ENCODE measurements around the gene RELL2.

RELL2 gene

DNA sequence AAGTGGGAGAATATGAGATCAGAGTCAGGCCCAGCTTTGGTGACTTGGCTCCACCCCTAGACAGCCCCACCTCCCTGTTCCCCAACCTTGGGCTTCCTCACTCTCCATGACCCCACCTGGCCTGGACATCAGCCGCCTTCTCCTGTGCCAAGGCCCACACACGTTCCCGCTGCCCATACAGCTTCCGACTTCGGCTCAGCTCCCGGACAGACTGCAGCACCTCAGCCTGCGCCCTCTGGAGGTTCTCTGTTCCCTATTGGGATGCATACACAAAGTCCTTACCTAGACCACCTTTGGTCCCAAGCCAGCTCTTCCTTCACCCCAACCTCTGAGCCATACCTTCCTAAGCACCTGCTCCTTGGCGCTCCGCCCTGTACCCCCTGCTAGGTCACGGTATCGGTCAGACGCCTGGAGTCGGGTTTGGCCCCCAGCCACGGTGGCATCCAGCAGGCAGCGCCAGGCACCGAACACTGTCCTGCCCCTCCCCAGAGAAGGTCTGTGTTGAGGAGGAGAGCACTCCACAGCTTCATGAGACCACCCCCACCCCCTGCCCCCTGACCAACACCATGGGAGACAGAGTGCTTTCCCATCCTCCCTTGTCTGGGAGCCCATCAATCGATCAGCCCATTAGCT, 12.4 kb downstream of the RELL2 start:
- H3K9me3 ChIP-seq (ENCODE audit: control insufficient read depth, insufficient read depth, low read length) = no peaks in the 10 kb centered on the region
- H3K36me3 ChIP-seq (ENCODE audit: insufficient read depth, low read length) = peaks cover 1% of the 10 kb centered on the region; the same call in 1 of the 2 replicates
- peaks cover 5% of the 10 kb centered on the region; the same call in 1 of the 2 replicates for H3K4me1 ChIP-seq (ENCODE audit: insufficient read depth, low read length)
- H3K9ac ChIP-seq (ENCODE audit: low read depth, low read length) = no peak overlapping the region

DNA sequence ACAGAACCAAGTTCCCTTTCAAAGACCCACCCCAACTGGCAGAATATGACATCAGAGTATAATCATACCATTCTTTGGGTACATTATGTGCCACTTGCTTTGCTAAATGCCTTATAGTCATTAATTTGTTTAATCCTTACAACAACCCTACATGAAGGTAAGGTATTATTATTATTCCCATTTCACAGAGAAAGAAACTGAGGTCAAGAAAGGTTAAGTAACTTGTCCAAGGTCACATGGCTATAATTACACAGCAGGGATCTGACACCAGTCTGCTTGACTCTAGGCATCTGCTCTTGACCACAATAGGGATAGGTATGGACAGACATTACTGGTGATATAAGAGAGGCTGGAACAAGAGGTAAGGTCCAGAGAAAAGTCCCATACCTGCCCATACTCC, 13.2 kb downstream of the RELL2 start:
- H3K9me3 ChIP-seq (ENCODE audit: control insufficient read depth, insufficient read depth, low read length) = no peaks in the 10 kb centered on the region
- peaks cover 3% of the 10 kb centered on the region; the same call in 1 of the 2 replicates for H3K36me3 ChIP-seq (ENCODE audit: insufficient read depth, low read length)
- no peak overlapping the region for H3K9ac ChIP-seq (ENCODE audit: low read depth, low read length)
- H3K4me1 ChIP-seq (ENCODE audit: insufficient read depth, low read length) = peaks cover 5% of the 10 kb centered on the region; the same call in 1 of the 2 replicates

GRCh38 chr5:141650851-141651727, 14.3 kb downstream of the RELL2 start, which contains the start of gene FCHSD1:
Gene FCHSD1 (minus strand): TSS chr5:141651418. CDS start chr5:141651368, 50 bp downstream.
- Histone ChIP-seq H3K9me3 (ENCODE audit: control insufficient read depth, insufficient read depth, low read length) (no peaks in the 10 kb centered on the region), H3K9ac (ENCODE audit: low read depth, low read length) (peak within 1 kb of the TSS; percentile 89; the same call in 1 of the 2 replicates), H3K36me3 (ENCODE audit: insufficient read depth, low read length) (peaks cover 7% of the 10 kb centered on the region; the same call in 1 of the 2 replicates), H3K4me1 (ENCODE audit: insufficient read depth, low read length) (peaks cover 5% of the 10 kb centered on the region; the same call in 1 of the 2 replicates)

- Histone ChIP-seq H3K9ac (ENCODE audit: low read depth, low read length) (peak overlapping the region; percentile 52; the same call in 1 of the 2 replicates), H3K36me3 (ENCODE audit: insufficient read depth, low read length) (peaks cover 7% of the 10 kb centered on the region; the same call in 1 of the 2 replicates), H3K9me3 (ENCODE audit: control insufficient read depth, insufficient read depth, low read length) (no peaks in the 10 kb centered on the region), H3K4me1 (ENCODE audit: insufficient read depth, low read length) (peaks cover 5% of the 10 kb centered on the region; the same call in 1 of the 2 replicates)
Observed at GRCh38 chr5:141651728-141652105, 14.9 kb downstream of the RELL2 start.

- Histone ChIP-seq H3K9ac (ENCODE audit: low read depth, low read length) (no peak overlapping the region), H3K9me3 (ENCODE audit: control insufficient read depth, insufficient read depth, low read length) (no peaks in the 10 kb centered on the region), H3K36me3 (ENCODE audit: insufficient read depth, low read length) (peaks cover 19% of the 10 kb centered on the region; the same call in 1 of the 2 replicates), H3K4me1 (ENCODE audit: insufficient read depth, low read length) (peaks cover 5% of the 10 kb centered on the region; the same call in 1 of the 2 replicates)
Observed at GRCh38 chr5:141654298-141654697, 17.5 kb downstream of the RELL2 start.

DNA sequence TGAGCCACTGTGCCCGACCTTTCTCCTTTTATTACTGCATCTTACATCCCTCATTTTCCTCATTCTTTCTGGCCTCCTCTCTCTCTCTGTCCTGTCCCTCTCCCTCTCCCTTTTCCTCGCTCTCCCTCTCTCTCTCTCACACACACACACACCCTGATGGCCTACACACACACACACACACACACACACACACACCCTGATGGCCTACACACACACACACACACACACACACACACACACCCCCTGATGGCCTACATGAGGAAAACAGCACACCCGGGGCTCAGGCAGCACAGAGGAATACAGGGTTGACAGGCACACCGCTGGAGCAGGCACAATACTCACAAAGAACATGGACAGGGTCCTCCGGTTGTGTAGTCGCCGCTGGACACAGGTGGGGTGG, 18.2 kb downstream of the RELL2 start:
- Histone ChIP-seq H3K4me1 (ENCODE audit: insufficient read depth, low read length) (peaks cover 5% of the 10 kb centered on the region; the same call in 1 of the 2 replicates), H3K36me3 (ENCODE audit: insufficient read depth, low read length) (peaks cover 19% of the 10 kb centered on the region; the same call in 1 of the 2 replicates), H3K9me3 (ENCODE audit: control insufficient read depth, insufficient read depth, low read length) (no peaks in the 10 kb centered on the region), H3K9ac (ENCODE audit: low read depth, low read length) (no peak overlapping the region)

DNA sequence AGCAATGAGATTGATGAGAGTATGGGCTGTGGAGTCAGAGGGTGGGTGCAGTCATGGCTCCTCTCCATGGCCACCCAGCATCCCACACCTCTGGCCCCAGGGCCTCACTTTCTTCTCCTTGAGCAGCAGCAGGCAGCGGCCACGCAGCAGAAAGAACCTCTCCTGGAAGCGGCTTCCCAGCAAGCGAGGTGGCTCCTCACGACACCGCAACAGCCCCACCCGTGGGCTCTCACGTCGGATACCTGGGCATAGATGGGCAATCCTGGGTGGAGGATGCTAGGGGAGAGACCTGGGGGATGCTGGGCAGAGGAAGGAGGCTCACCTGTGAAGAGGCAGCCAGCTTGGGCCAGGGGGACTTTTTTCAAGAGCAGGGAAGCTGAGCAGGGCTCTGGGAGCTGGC, 19.6 kb downstream of the RELL2 start:
- no peak overlapping the region for H3K9ac ChIP-seq (ENCODE audit: low read depth, low read length)
- H3K9me3 ChIP-seq (ENCODE audit: control insufficient read depth, insufficient read depth, low read length) = no peaks in the 10 kb centered on the region
- H3K36me3 ChIP-seq (ENCODE audit: insufficient read depth, low read length) = peaks cover 23% of the 10 kb centered on the region; the same call in 1 of the 2 replicates
- no peaks in the 10 kb centered on the region for H3K4me1 ChIP-seq (ENCODE audit: insufficient read depth, low read length)

- Histone ChIP-seq H3K36me3 (ENCODE audit: insufficient read depth, low read length) (peaks cover 25% of the 10 kb centered on the region; the same call in 1 of the 2 replicates), H3K9me3 (ENCODE audit: control insufficient read depth, insufficient read depth, low read length) (no peaks in the 10 kb centered on the region), H3K4me1 (ENCODE audit: insufficient read depth, low read length) (no peaks in the 10 kb centered on the region), H3K9ac (ENCODE audit: low read depth, low read length) (no peak overlapping the region)
Observed at GRCh38 chr5:141657404-141657803, 20.6 kb downstream of the RELL2 start.

- Histone ChIP-seq H3K9ac (ENCODE audit: low read depth, low read length) (no peak overlapping the region), H3K9me3 (ENCODE audit: control insufficient read depth, insufficient read depth, low read length) (no peaks in the 10 kb centered on the region), H3K36me3 (ENCODE audit: insufficient read depth, low read length) (peaks cover 25% of the 10 kb centered on the region), H3K4me1 (ENCODE audit: insufficient read depth, low read length) (no peaks in the 10 kb centered on the region)
Observed at GRCh38 chr5:141657937-141658545, 21.2 kb downstream of the RELL2 start.

GRCh38 chr5:141662028-141662427, 25.2 kb downstream of the RELL2 start:
- H3K9me3 ChIP-seq (ENCODE audit: control insufficient read depth, insufficient read depth, low read length) = no peaks in the 10 kb centered on the region
- no peak overlapping the region for H3K9ac ChIP-seq (ENCODE audit: low read depth, low read length)
- 0 out of 2 replicates have a peak, but pooled peaks cover 2% of the 10 kb centered on the region for H3K4me1 ChIP-seq (ENCODE audit: insufficient read depth, low read length)
- peaks cover 15% of the 10 kb centered on the region for H3K36me3 ChIP-seq (ENCODE audit: insufficient read depth, low read length)

DNA sequence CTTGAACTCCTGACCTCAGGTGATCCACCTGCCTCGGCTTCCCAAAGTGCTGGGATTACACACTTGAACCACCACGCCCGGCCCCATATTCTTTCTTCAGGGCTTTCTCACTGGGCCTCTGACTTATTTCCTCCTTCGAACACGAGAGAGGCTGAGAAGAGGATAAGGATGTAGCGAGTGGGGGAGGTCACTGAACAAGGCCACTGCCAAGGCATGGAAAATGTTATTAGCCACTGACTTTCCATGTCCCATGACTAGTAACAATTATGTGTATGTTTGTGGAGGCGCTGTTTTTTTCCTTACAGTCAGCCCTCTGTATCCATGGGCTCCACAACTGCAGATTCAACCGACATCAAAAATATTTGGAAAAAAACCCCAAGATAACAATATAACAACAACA, 26.7 kb downstream of the RELL2 start:
- Histone ChIP-seq H3K9me3 (ENCODE audit: control insufficient read depth, insufficient read depth, low read length) (no peaks in the 10 kb centered on the region), H3K36me3 (ENCODE audit: insufficient read depth, low read length) (peaks cover 5% of the 10 kb centered on the region), H3K9ac (ENCODE audit: low read depth, low read length) (no peak overlapping the region), H3K4me1 (ENCODE audit: insufficient read depth, low read length) (0 out of 2 replicates have a peak, but pooled peaks cover 3% of the 10 kb centered on the region)

DNA sequence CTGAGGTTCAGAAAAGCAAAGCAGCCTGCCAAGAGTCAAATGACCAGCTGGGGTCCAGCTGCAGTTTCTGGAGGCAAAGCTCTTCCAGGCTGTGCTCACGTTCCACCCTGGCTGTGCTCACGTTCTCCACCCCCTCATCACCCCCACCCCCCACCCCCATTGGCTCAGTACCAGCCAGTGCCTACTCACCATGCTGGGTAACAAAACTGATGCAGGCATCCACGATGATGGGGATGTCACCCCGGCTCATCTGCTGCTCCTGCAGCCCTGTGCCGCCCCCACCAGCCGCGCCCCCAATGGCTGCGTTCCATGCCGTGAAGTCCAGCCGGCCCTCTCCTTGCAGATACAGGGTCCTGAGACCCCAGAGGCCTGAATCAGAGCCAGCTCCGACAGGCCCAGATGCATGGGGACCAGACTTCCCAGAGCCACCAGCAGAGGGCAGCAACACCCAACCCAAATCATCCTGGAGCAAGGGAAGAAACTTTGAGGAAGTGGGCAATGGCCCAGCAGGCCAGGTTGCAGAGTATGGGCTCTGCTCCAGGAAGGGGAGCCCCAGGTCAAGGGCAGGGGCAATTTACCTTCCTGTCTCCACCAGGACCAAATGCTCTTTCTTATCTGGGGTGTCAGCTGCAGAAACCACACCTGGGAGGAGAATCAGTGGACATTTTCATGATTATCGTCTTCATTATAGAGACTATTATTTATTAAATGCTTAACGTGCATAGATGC, 28.1 kb downstream of the RELL2 start:
- H3K9me3 ChIP-seq (ENCODE audit: control insufficient read depth, insufficient read depth, low read length) = no peaks in the 10 kb centered on the region

GRCh38 chr5:141665995-141666940, 29.5 kb downstream of the RELL2 start:
- no peak overlapping the region for H3K9ac ChIP-seq (ENCODE audit: low read depth, low read length)
- H3K36me3 ChIP-seq (ENCODE audit: insufficient read depth, low read length) = peaks cover 5% of the 10 kb centered on the region
- 0 out of 2 replicates have a peak, but pooled peaks cover 3% of the 10 kb centered on the region for H3K4me1 ChIP-seq (ENCODE audit: insufficient read depth, low read length)
- no peaks in the 10 kb centered on the region for H3K9me3 ChIP-seq (ENCODE audit: control insufficient read depth, insufficient read depth, low read length)

More for the DNA sequence above, 28.1 kb downstream of the RELL2 start:
- H3K36me3 ChIP-seq (ENCODE audit: insufficient read depth, low read length) = peaks cover 8% of the 10 kb centered on the region
- no peak overlapping the region for H3K9ac ChIP-seq (ENCODE audit: low read depth, low read length)
- 0 out of 2 replicates have a peak, but pooled peaks cover 3% of the 10 kb centered on the region for H3K4me1 ChIP-seq (ENCODE audit: insufficient read depth, low read length)
